ENCODE results near the gene DLK1.

- TF ChIP-seq CTCF (IDR thresholded peaks at IDR 0.05) (no peak), EP300 (IDR thresholded peaks at IDR 0.05) (no peak), POLR2AphosphoS5 (IDR thresholded peaks at IDR 0.05) (no peak), POLR2A (IDR thresholded peaks at IDR 0.05) (no peak)
These were observed 58.9 kb downstream of the DLK1 start for GRCh38 chr14:100785626-100786025.
